H1 (cell line): ENCODE data around the gene SLC22A8. TPM values are rescaled to one million over a fixed set of nuclear protein-coding genes. Genes with fewer than 3 reads are reported as not detected.

ENCODE experiments used
- CTCF ChIA-PET: fragments of 300-600 bp; sonication (Branson Sonifier 250); formaldehyde crosslinking; loops from one replicate; lab custom pipeline; 2021; ENCODE audit not compliant: partially characterized antibody; lab: Charles Lee
- POLR2A ChIA-PET: fragments of 300-600 bp; sonication (Branson Sonifier 250); formaldehyde crosslinking; loops from one replicate; lab custom pipeline; 2021; ENCODE audit warnings: inconsistent platforms; ENCODE audit not compliant: partially characterized antibody; lab: Charles Lee
- DNase-seq, 2 experiments: peaks; one replicate each; pipeline versions ENCODE4 v3.0.0 to v3.0.0-alpha.2; 2010 to 2022; ENCODE audit warnings: low spot score in 2 of 2, low read depth in 1 of 2, mixed read lengths in 1 of 2
- FAIRE-seq: peaks from 2 replicates; lab custom pipeline; 2011; peaks lifted over from hg19 to GRCh38; lab: Jason Lieb, UNC
- H2AFZ ChIP-seq: 2 replicates; pipeline ENCODE4 v1.8.1; 2012; ENCODE audit warnings: low read length, inconsistent platforms
- H2AK5ac ChIP-seq: 2 replicates; pipeline ENCODE4 v1.6.1; 2013; ENCODE audit warnings: low read depth, low read length
- H2BK120ac ChIP-seq: replicated peaks from 2 replicates; pipeline ENCODE3; 2013; ENCODE audit warnings: low read depth, low read length, inconsistent platforms
- H2BK12ac ChIP-seq: 2 replicates; pipeline ENCODE4 v1.6.1; 2013; ENCODE audit warnings: low read depth, low read length
- H2BK15ac ChIP-seq: 2 replicates; pipeline ENCODE4 v1.6.1; 2013; ENCODE audit warnings: low read length
- H2BK20ac ChIP-seq: 2 replicates; pipeline ENCODE4 v1.6.1; 2013; ENCODE audit warnings: low read length
- H2BK5ac ChIP-seq: 2 replicates; pipeline ENCODE4 v1.6.1; 2013; ENCODE audit warnings: low read depth, low read length
- H3K14ac ChIP-seq: 2 replicates; pipeline ENCODE4 v1.6.1; 2013; ENCODE audit warnings: inconsistent platforms; ENCODE audit not compliant: insufficient read length
- H3K18ac ChIP-seq: 2 replicates; pipeline ENCODE4 v1.6.1; 2013; ENCODE audit warnings: low read length; ENCODE audit errors: extremely low read depth
- H3K23ac ChIP-seq: 2 replicates; pipeline ENCODE4 v1.6.1; 2013; ENCODE audit warnings: inconsistent platforms; ENCODE audit not compliant: insufficient read length
- H3K23me2 ChIP-seq: 2 replicates; pipeline ENCODE4 v1.6.1; 2013; ENCODE audit warnings: low read depth, low read length
- H3K27ac ChIP-seq: 2 replicates; pipeline ENCODE4 v1.6.1; 2011; ENCODE audit warnings: low read depth, low read length, inconsistent platforms
- H3K27me3 ChIP-seq, 4 experiments: replicated peaks in 1 of 4; 1 replicate in 1 of 4; 2 replicates in 3 of 4; pipeline versions ENCODE4 v1.6.1 to v1.8.1; 2011 to 2013; ENCODE audit warnings: low read length in 3 of 4, mild to moderate bottlenecking in 3 of 4, inconsistent platforms in 2 of 4, mixed read lengths in 2 of 4, moderate library complexity in 1 of 4; ENCODE audit not compliant: control insufficient read depth in 3 of 4, insufficient read depth in 3 of 4; ENCODE audit errors: extremely low read depth in 1 of 4
- H3K36me3 ChIP-seq, 4 experiments: 2 replicates each; pipeline versions ENCODE4 v1.6.1 to v1.8.1; 2011 to 2013; ENCODE audit warnings: mild to moderate bottlenecking in 4 of 4, low read length in 3 of 4, moderate library complexity in 2 of 4, control low read depth in 1 of 4, inconsistent platforms in 1 of 4; ENCODE audit not compliant: insufficient read depth in 4 of 4, control insufficient read depth in 2 of 4
- H3K4ac ChIP-seq: replicated peaks from 2 replicates; pipeline ENCODE3; 2013; ENCODE audit warnings: low read length, low read depth, mixed read lengths, inconsistent platforms; ENCODE audit not compliant: insufficient read length
- H3K4me1 ChIP-seq, 4 experiments: replicated peaks in 1 of 4; 1 replicate in 1 of 4; 2 replicates in 3 of 4; pipeline versions ENCODE4 v1.6.1 to v1.8.1; 2011 to 2013; ENCODE audit warnings: low read length in 3 of 4, inconsistent platforms in 2 of 4, mixed read lengths in 1 of 4; ENCODE audit not compliant: insufficient read depth in 4 of 4, control insufficient read depth in 3 of 4
- H3K4me2 ChIP-seq, 2 experiments: 2 replicates each; pipeline versions ENCODE4 v1.6.1 to v1.8.1; 2011 to 2013; ENCODE audit warnings: low read depth in 2 of 2, low read length in 2 of 2, control low read depth in 1 of 2, inconsistent platforms in 1 of 2, mild to moderate bottlenecking in 1 of 2; ENCODE audit not compliant: insufficient read depth in 1 of 2
- H3K4me3 ChIP-seq, 4 experiments: fragments of 200-600, 300-600 bp in 1 of 4; sonication (generic), shearing (Covaris generic), sonication (Bioruptor Twin) in 1 of 4; 2 replicates each; pipeline versions ENCODE4 v1.5.1 to v1.8.1; 2011 to 2016; ENCODE audit warnings: low read length in 4 of 4, low read depth in 3 of 4, control low read depth in 2 of 4, inconsistent platforms in 2 of 4, mild to moderate bottlenecking in 2 of 4, mixed read lengths in 1 of 4, moderate library complexity in 1 of 4; ENCODE audit not compliant: insufficient read depth in 2 of 4; ENCODE audit errors: extremely low read depth in 1 of 4
- H3K56ac ChIP-seq: replicated peaks from 2 replicates; pipeline ENCODE3; 2013; ENCODE audit warnings: low read depth, mild to moderate bottlenecking, mixed read lengths, low read length, inconsistent platforms; ENCODE audit not compliant: insufficient read length
- H3K79me1 ChIP-seq: 2 replicates; pipeline ENCODE4 v1.6.1; 2013; ENCODE audit warnings: low read depth, low read length, control low read depth
- H3K79me2 ChIP-seq, 2 experiments: 2 replicates each; pipeline versions ENCODE4 v1.6.1 to v1.8.1; 2012 to 2013; ENCODE audit warnings: low read length in 2 of 2, mild to moderate bottlenecking in 2 of 2, inconsistent platforms in 1 of 2; ENCODE audit not compliant: insufficient read depth in 2 of 2, control insufficient read depth in 1 of 2
- H3K9ac ChIP-seq, 4 experiments: replicated peaks in 1 of 4; 1 replicate in 1 of 4; 2 replicates in 3 of 4; pipeline versions ENCODE4 v1.6.1 to v1.8.1; 2011 to 2013; ENCODE audit warnings: low read depth in 3 of 4, low read length in 3 of 4, control low read depth in 2 of 4, mild to moderate bottlenecking in 2 of 4, moderate library complexity in 2 of 4, inconsistent platforms in 1 of 4; ENCODE audit errors: extremely low read depth in 1 of 4
- H3K9me3 ChIP-seq, 2 experiments: 2 replicates each; pipeline versions ENCODE4 v1.6.1 to v1.8.1; 2012 to 2013; ENCODE audit warnings: mild to moderate bottlenecking in 2 of 2, moderate library complexity in 2 of 2, control low read depth in 1 of 2, inconsistent platforms in 1 of 2, low read depth in 1 of 2, low read length in 1 of 2, mixed read lengths in 1 of 2; ENCODE audit not compliant: insufficient read depth in 2 of 2
- H4K20me1 ChIP-seq, 2 experiments: replicated peaks in 1 of 2; 2 replicates each; pipeline versions ENCODE3 to v1.8.1; 2011 to 2013; ENCODE audit warnings: inconsistent platforms in 2 of 2, low read length in 2 of 2, mild to moderate bottlenecking in 1 of 2; ENCODE audit not compliant: insufficient read depth in 2 of 2, control insufficient read depth in 1 of 2
- H4K5ac ChIP-seq: 2 replicates; pipeline ENCODE4 v1.6.1; 2013; ENCODE audit warnings: low read length, low read depth, mixed read lengths, inconsistent platforms; ENCODE audit not compliant: insufficient read length
- H4K8ac ChIP-seq: 2 replicates; pipeline ENCODE4 v1.8.0; 2013; ENCODE audit warnings: mild to moderate bottlenecking, moderate library complexity, low read length, inconsistent platforms; ENCODE audit not compliant: insufficient read depth; ENCODE audit errors: extremely low read depth
- H4K91ac ChIP-seq: replicated peaks from 2 replicates; pipeline ENCODE3; 2013; ENCODE audit warnings: low read length, mixed read lengths, inconsistent platforms; ENCODE audit not compliant: insufficient read length
- TCF12 ChIP-seq: IDR thresholded peaks from 2 replicates; pipeline ENCODE4 v1.6.1; 2011; ENCODE audit warnings: low read depth, mild to moderate bottlenecking, low read length
- TEAD4 ChIP-seq: IDR thresholded peaks from 2 replicates; pipeline ENCODE4 v1.6.1; 2012; ENCODE audit warnings: low read depth, low read length, inconsistent platforms, mixed read lengths
- WGBS, 2 experiments: shearing (Covaris generic) in 1 of 2; methylation state at CpG; one replicate each; pipeline versions ENCODE4 v1.1.6 to v1.1.7; 2013 to 2015; ENCODE audit warnings: low lambda C conversion rate in 2 of 2, mixed read lengths in 2 of 2, inconsistent platforms in 1 of 2, low coverage in 1 of 2, missing lambda C conversion rate in 1 of 2; ENCODE audit not compliant: insufficient replicate concordance in 2 of 2, insufficient coverage in 1 of 2, insufficient read length in 1 of 2; ENCODE audit errors: extremely low coverage in 1 of 2, missing lambda C conversion rate in 1 of 2; 5-methylcytosine and 5-hydroxymethylcytosine counted together
- polyA plus RNA-seq, 7 experiments: library from polyadenylated mRNA; depleted of rRNA in 3 of 7; stranded (reverse) in 5 of 7; unstranded in 2 of 7; fragments of >200 nt in 5 of 7; fragments of 200-250 nt in 2 of 7; gene quantifications; 1 replicate in 5 of 7; 2 replicates in 1 of 7; 4 replicates in 1 of 7; pipeline versions ENCODE4 v1.2.1 to v1.2.3, GENCODE V29; 2011 to 2013; ENCODE audit warnings: missing spikeins in 2 of 7, mixed read lengths in 2 of 7
- total RNA-seq: library from RNA; stranded (reverse); fragmentation: NEBNext Ultra II Directional; extraction: Animal tissue kit (Norgen Biotek cat#: 25700); gene quantifications from 2 replicates; pipeline ENCODE4 v1.2.1, GENCODE V29; 2021

Gene SLC22A8
- total and polyA plus RNA-seq, 2 of the 8 experiments (the other 6 are each of a cell fraction or from before 2014, with no cell fraction given): not detected

DNA sequence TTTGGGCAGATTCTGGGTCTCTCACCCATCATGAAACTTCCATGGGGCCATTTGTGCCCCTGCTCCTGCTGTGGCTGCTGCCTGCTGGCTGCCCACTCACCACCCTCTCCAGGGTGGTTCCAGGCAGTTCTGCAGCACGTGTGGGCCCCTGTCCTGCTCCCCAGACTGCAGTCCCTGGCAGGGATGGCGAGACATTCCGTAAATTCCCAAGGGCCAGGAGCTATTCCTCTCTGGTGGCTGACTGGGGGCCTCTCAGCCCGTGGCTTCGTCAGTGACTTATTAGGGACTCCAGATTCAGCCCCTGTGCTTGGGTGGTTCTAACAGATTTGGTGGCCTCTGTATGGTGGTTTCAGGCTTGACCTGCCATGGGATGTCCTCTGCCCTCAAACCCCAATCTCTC lies 3.9 kb upstream of the SLC22A8 start:
- Histone ChIP-seq H3K23ac (no peak overlapping the region), H2BK12ac (no peak overlapping the region)
- POLR2A ChIA-PET: interaction anchor here (0.8 to 2.2 kb wide), 9 partner anchors 10 to 180 kb away, joined by 3 to 6 read pairs (median 4); partner anchors contain the start of gene WDR74

More for the DNA sequence above, 3.9 kb upstream of the SLC22A8 start:
- 73% methylated on average over 5 of the region's 5 CpGs; no CpG with 5 or more reads in 1 of the 2 experiments for WGBS, 2 experiments
- Histone ChIP-seq H3K4me1 (peaks cover 0 to 19% (median 11%) of the 10 kb centered on the region in 4 experiments; a peak in 6 of 7 replicates), H2BK20ac (peak overlapping the region; percentile 23), H3K56ac (no peak overlapping the region), H2AK5ac (no peak overlapping the region), H3K79me1 (no peaks in the 10 kb centered on the region; the same call in 1 of the 2 replicates), H3K9ac (no peak overlapping the region), H3K4ac (no peak overlapping the region), H2BK15ac (no peak overlapping the region), H3K14ac (no peak overlapping the region), H4K91ac (no peak overlapping the region), H2AFZ (no peak overlapping the region), H3K79me2 (no peaks in the 10 kb centered on the region), H3K4me2 (no peak overlapping the region), H3K23me2 (no peaks in the 10 kb centered on the region; the same call in 1 of the 2 replicates), H3K9me3 (no peaks in the 10 kb centered on the region), H3K18ac (no peak overlapping the region), H3K27ac (no peak overlapping the region), H3K4me3 (no peak overlapping the region), H4K5ac (no peak overlapping the region), H4K20me1 (no peaks in the 10 kb centered on the region), H2BK120ac (no peak overlapping the region), H3K36me3 (no peaks in the 10 kb centered on the region), H4K8ac (no peak overlapping the region), H2BK5ac (no peak overlapping the region), H3K27me3 (peaks cover 0 to 4% (median 2%) of the 10 kb centered on the region in 4 experiments; a peak in 3 of 7 replicates)
- TF ChIP-seq TEAD4: peak; percentile 27; the same call in 1 of the 2 replicates
- no peak for TF ChIP-seq TCF12
- DNase-seq (no peak), FAIRE-seq (no peak)
- CTCF ChIA-PET: interaction anchor here (1.0 to 8.6 kb wide), 16 partner anchors 11 to 643 kb away, joined by 3 to 435 read pairs (median 11); partner anchors contain the start of gene CHRM1
